HL-60 (cell line): ENCODE results near the gene EXOC7.

Experiments used
- GABPA ChIP-seq: IDR thresholded peaks from 2 replicates; pipeline ENCODE4 v1.6.1; 2012; ENCODE audit warnings: low read depth
- POLR2AphosphoS5 ChIP-seq: IDR thresholded peaks from 2 replicates; pipeline ENCODE4 v1.6.1; 2012; ENCODE audit warnings: low read depth
- TF ChIP-seq, protein P1 (sequence below): IDR thresholded peaks from one replicate; pipeline ENCODE4 v1.5.1; 2011; ENCODE audit warnings: low read length, control low read depth, inconsistent platforms; ENCODE audit not compliant: insufficient read depth

DNA sequence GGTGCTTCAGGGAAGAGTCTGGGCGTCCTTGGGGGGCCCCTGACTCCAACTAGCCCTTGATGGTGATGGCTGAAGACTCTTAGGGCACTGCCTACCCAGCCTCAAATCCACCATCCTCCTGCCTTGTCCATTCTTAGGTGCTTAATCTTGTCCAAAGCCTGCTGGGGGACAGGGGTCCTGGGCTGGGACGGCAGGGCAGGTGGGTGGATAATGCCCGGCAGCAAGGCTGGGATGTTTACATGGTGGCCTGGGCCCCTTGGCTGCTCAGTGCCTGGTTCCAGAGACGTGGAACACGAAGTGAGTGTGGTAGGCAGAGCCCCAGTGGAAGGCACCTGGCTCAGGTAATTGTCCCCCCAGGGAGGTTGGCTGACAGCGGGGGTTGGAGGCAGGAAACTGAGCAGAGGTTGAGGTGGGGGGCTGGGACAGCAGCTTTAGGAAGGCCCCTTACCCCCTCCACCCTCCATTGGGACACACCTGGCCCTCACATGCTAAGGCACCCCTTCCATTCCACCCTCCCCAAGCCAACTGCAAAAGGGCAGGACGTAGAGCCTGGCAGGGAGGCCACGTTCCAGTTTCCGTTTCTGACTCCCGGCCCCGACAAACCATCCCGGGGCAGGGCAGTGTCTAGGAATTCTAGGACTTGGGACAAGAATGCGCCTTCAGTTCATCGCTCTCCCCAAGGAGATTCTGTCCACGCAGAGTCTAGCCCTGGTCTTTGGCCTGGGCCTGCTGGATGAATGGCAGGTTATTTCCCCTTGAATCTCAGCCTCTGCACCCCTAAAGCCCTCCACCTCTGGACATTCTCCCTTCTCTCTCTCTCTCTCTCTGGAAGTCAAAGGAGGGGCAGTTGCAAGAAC is 35.5 kb upstream of the EXOC7 start:
- TF ChIP-seq, protein P1, sequence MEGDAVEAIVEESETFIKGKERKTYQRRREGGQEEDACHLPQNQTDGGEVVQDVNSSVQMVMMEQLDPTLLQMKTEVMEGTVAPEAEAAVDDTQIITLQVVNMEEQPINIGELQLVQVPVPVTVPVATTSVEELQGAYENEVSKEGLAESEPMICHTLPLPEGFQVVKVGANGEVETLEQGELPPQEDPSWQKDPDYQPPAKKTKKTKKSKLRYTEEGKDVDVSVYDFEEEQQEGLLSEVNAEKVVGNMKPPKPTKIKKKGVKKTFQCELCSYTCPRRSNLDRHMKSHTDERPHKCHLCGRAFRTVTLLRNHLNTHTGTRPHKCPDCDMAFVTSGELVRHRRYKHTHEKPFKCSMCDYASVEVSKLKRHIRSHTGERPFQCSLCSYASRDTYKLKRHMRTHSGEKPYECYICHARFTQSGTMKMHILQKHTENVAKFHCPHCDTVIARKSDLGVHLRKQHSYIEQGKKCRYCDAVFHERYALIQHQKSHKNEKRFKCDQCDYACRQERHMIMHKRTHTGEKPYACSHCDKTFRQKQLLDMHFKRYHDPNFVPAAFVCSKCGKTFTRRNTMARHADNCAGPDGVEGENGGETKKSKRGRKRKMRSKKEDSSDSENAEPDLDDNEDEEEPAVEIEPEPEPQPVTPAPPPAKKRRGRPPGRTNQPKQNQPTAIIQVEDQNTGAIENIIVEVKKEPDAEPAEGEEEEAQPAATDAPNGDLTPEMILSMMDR: no peak
- TF ChIP-seq POLR2AphosphoS5: no peak
- TF ChIP-seq GABPA: no peak
